Stimulated activated CD8-positive, alpha-beta memory T cell treated with anti-CD3 and anti-CD28 coated beads, Interleukin-15, amount 100 ng/mL, for 48 hours (primary cell): ENCODE results near the gene TUT4.
A peak's percentile ranks its signal among the peaks of the same experiment; 100 is the strongest.

ENCODE experiments used
- DNase-seq, 2 donors: peaks; one replicate each; pipeline ENCODE4 v3.0.0-alpha.2; 2020; ENCODE audit warnings: low read depth in 2 of 2

Gene TUT4

DNA sequence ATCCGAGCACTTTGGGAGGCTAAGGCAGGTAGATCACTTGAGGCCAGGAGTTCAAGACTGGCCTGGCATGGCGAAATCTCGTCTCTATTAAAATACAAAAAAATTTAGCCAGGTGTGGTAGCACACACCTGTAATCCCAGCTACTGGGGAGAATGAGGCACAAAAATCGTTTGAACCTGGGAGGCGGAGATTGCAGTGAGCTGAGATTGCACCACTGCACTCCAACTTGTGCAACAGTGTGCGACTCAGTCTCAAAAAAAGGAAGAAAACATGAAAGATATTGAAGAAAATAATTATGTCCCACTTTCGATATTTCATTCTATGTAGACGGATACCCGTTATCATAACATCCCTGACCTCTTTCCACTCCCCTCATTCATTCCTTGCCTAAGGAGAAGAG is 19.2 kb downstream of the TUT4 start:
- no peak for DNase-seq

DNA sequence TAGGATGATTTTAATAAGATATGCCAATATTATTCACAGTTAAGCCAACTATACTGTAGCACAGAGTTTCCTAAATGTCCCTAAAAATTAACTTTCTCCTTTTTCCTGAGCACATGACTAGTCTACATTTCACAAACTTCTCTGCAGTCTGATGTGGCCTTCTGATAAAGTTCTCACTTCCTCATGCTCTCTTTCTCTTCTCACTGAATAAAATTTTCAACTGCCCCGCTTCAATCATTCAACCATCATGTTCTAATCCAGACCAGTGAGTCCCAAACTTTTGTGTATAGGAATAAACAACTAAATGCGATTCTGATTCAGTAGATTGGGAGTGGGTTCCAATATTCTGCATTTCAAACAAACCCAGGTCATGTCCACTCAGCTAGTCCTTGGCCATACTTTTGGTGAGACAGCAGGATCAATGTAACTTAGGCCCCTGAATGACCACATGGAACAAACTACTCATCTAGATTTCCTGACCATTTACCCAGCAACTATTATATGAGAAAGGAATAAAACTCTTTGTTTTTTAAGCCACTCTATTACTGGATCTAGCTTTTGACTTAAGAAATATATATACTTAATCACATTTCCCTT is 20.1 kb downstream of the TUT4 start:
- DNase-seq = no peak

DNA sequence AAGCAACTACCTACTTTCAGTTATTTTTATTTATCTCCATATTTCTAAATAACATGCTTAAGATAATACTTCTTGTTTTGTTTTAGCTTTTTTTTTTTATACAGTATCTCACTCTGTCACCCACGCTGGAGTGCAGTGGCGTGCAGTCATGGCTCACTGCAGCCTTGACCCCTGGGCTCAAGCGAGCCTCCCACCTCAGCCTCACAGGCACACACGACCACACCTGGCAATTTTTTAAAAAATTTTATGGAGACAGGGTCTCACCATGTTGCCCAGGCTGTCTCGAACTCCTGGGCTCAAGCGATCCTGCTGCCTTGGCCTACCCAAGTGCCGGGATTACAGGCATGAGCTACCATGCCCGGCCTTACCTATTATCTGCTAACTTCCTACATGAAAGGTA is 20.6 kb downstream of the TUT4 start:
- no peak for DNase-seq

DNA sequence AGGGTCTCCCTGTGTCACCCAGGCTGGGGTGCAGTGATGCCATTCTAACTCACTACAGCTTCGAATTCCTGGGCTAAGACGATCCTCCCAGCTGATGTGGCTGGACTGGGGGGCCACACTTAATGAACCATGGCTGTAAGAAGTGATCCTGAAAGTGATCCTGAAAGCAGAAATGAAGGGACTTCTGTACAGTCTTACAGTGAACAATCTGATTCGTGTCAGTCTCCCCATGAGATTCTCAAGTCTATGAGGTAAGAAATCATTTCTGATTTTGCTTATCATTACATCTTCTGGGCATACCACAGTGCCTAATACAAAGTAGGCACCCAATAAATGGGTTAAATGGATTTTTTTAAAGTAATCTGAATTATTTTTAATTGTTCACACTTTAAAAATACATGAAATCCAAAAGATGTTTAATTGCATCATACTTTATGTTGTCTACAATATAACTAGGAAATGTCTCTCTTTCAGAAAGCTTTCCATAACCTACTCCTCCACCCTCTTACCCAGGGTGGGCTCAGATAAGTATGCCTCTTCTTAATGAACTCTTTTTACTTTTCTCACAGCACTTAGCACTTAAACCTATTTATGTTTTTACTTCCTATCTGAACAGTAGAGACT is 21.5 kb downstream of the TUT4 start:
- DNase-seq = no peak

DNA sequence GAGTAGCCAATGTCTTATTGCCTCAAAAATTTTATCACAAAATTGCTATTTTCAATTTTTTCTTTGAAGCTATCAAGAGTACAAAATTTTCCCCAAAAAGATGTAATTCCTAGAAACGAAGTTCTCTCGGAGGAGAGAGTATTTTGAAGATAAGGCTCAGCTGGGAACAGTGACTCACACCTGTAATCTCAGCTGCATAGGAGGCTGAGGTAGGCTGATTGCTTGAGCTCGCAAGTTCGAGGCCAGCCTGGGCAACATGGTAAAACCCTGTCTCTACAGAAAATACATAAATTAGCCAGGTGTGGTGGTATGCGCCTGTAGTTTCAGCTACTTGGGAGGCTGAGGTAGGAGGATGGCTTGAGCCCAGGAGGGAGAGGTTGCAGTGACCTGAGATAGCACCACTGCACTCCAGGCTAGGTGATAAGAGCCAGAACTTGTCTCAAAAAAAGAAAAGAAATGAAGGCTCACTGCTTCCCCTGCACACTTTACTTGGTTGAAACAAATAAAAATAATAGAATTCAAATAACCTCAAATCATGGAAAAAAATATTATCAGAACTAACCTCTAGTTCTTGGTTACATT is 22.2 kb downstream of the TUT4 start:
- DNase-seq = no peak

DNA sequence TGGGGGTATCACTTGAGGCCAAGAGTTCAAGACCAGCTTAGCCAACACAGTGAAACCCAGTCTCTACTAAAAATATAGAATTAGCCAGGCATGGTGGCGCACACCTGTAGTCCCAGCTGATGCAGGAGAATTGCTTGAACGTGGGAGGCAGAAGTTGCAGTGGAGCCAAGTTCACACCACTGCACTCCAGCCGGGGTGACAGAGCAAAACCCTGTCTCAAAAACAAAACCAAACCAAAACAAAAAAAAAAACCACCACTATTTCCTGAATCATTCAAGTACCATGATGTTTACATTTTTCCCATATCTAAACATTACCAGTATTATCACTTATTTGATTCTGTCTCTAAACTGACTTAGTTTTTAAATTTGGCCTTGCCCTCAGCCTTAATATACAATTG is 29.5 kb downstream of the TUT4 start:
- DNase-seq = peak in 1 of 2 donors; percentile 2

DNA sequence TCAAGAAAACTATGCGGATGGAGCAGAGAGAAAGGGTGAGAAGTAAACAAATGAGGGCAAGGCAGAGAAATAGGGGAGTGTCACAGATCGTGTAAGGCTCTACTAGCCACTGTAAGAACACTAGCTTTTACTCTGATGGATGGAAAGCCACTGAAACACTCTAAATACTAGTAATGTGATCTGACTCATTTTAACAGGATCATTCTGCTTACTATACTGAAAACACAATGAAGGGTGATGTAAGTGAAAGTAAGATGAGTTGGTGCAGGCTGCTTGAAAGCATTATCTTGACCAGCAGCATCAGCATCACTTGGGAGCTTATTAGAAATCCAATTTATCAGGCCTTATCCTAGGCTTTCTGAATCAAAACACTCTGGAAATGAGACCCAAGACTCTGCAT is 32.7 kb downstream of the TUT4 start:
- DNase-seq = no peak

DNA sequence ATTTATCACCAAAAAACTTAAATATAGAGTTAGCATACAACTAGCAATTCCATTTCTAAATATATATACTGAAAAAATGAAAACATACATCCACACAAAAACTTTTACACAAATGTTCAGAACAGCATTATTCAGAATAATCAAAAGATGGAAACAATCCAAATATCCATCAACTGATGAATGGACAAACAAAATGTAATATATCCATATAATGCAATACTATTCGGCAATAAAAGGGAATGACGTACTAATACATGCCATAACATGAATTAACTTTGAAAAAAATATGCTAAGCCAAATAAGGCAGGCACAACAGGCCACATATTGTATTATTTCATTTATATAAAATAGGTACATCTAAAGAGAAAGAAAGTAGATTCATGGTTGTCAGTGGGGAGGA is 33.9 kb downstream of the TUT4 start:
- DNase-seq = no peak

DNA sequence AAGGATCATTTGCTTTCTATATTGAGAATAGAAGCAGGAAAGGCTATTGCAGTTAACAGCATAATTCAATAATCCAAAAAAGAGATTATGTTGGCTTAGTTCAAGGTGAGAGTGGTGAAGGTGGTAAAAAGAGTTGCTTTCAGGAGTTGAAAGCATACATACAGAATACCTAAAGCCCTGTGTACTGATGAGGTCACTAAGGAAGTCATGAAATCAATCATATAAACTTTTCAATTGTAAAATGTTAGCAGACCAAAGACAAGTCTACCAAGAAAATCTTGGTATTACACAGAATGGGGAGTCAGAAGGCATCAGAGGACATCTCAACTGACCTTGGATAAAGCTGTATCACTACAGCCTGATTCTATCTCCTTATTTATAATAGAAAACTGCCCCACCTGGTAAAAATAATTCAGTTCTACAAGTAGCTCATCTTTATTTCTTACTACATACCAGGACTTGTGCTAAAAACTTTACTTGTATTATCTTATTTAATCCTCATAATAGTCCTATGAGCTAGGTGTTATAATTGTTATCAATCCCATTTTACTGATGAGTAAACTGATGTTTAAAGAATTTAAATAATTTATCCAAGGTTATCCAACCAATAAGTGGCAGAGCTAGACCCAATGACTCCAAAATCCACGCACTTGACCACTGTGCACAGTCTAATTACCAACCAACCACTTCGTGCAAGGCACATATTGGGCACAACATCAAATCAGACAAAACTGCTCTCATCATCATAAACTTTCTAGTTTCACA is 40.9 kb downstream of the TUT4 start:
- DNase-seq = no peak

DNA sequence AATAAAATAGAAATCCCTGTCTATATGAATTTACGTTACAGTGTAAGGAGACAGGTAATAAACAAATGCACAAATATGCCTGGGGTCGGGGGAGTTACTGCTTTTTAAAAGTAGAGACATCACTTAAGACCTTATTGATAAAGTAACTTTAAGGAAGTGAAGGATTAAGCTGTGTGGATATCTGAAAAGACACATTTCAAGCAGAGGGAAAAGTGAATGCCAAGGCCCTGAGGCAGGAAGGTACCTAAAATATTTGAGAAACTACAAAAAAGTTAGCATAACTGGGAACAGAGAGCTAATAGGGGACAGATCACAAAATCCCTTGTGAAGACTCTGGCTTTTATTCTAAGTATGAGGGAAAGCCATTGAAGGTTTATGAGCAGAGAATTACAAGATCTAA is 41.5 kb downstream of the TUT4 start:
- DNase-seq = no peak

DNA sequence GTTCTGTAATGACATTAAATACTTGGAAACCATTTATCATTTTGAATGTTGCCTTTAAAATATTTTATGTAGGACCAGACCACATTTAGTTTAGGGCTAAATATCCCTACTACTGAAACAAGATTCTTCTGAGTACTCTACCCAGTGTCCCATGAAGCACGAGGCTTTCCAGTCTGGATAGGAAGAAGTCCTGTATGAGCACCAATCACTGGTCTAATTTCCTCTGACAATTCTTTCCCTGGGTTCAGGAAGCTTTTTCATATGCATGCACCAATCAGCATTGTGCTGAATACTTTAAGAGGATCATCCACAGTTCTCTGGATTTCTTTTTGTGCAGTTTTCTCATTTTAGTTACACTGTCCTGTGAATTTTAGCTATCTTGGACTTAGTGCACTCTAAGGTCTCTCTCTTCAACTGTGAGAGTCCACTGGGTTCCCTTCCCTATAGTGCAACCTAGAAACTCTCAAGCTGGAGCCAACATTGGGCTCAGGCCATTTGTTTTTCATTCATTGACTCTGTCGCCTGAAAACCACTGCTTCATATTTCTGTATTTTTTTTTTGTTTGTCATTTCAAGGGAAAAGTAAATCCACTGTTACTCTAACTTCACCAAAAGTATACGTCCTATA is 45.9 kb downstream of the TUT4 start:
- no peak for DNase-seq

DNA sequence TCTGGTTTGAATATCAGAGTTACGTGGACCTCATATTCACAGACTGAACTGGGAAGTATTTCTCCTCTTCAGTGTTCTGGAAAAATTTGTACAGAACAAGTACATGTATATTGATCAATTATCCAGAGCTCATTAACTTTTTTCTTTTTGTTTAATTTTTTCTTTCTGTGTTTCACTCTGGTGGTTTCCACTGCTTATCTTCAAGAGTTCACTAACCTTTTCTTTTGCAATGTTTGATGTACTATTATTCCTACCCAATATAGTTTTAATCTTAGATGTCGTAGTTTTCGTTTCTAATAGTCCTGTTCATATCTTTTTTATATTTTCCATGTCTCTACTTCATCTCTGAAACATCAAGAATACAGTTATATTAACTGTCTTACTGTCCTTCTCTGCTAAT is 46.5 kb downstream of the TUT4 start:
- DNase-seq = no peak

DNA sequence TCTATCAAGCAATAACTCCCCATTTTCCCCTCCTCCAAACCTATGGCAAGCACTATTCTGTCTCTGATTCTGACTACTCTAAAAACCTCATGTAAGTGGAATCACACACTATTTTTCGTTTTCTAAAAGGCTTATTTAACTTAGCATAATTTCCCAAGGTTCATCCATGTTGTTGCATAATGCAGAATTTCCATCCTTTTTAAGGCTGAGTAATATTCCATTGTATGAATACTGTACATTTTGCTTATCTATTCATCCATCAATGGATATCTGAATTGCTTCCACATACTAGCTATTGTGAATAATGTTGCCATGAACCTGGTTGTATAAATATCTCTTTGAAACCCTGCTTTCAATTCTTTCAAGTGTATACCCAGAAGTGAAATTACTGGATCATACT is 48.2 kb downstream of the TUT4 start:
- no peak for DNase-seq

DNA sequence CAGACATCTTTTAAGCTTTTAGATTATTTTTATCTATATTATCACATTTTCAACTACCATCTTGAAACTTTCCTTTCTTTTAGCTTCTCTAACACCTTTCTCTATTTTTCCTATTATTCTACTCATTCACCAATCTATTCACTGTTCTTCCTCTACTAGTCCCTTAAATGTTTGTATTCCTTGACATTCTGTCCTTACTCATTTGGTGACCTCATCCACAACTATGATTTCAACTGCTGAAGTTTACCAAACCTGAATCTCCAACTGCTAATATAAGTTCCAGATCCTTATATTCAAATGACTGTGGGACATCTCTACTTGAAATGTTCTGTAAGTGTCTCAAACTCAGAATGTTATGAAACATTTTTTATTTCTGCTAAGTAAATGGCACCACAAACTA is 49.2 kb downstream of the TUT4 start:
- DNase-seq = no peak

DNA sequence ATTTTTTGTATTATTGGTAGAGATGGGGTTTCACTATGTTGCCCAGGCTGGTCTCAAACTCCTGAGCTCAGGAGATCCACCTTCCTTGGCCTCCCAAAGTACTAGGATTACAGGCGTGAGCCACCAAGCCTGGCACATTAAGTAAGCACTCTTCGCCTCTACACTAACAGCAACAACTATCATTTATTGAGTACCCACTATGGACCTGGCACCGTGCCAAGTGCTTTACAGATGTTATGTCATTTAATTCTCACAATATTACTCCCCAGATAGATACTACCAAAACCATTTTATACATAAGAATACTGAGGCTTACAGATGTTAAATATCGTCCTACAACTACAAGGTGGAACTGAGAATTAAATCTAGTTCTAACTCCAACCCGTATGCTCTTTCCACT is 50.1 kb downstream of the TUT4 start:
- no peak for DNase-seq

DNA sequence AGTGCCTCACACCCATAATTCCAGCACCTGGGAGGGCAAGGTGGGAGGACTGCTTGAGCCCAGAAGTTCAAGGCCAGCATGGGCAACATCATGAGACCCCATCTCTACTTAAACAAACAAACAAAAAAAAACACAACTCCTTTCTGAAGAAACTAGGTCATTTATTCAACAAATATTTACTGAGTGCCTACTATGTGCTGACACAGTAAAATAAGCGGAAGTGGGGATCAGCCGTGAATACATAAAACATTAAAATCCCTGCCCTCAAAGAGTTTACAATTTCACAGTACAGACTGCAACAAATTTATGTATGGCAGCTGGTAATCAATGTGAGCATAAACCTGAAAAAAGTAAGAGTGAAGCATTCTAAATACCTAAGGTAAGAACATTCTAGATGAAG is 65.3 kb downstream of the TUT4 start:
- no peak for DNase-seq

DNA sequence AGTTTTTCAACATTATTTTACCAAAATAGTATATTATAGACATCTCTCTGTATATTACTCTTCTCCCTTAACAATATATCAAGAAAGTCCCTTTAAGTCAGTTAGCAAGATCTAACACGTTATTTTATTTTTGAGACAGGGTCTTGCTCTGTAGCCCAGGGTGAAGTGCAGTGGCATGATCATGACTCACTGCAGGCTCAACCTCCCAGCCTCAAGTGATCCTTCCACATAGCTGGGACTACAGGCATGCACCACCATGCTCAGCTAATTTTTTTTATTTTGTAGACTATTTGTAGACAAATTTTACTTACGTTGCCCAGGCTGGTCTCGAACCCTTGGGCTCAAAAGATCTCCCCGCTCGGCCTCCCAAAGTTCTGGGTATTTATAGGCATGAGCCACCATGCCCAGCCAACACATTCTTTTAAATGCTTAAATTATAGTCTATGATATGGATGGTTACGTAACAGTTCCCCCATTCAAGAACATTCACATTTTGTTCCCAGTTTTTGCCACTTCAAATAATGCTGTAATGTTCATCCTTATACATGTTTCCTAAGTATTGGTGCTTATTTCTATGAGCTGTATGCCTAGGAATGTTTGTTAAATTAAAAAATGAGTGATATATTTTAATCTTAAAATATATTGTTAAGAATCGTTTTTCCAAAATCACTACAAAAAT is 70.4 kb downstream of the TUT4 start:
- no peak for DNase-seq

DNA sequence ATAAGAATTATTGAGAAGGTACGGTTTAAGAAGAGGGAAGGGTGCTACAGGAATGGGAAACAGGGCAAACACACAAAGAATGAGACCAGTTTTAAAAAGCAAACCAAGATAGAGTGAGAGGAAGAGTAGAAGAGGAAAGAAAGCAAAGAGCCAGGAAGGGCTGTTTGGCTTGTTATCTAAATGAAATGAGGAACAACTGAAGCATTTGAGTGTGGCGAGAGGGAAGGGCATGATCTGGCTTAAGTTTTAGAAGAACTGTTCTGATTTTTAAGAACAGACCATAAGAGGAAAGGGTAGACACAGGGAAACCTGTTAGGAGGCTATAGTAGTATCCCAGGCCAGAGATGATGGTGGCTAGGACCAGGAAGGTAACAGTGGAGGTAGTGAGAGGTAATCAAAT is 73.8 kb downstream of the TUT4 start:
- no peak for DNase-seq

DNA sequence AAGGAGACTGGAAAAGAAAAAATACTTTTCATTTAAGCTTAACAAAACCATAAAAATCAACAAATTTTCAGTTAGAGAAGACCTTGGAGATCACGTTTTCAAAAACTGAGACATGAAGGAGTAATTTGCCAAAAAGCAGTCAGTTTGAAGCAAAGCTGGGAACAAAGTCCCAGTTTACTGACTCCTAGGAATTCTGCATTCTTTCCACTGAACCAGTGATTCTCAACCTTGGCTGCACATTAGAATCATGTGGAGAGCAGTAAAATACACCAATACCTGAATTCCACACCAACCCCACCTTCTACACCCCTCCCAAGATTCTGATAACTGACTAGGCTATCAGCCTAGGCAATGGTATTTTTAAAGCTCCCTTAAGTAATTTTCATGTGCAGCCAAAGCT is 75.0 kb downstream of the TUT4 start:
- no peak for DNase-seq

DNA sequence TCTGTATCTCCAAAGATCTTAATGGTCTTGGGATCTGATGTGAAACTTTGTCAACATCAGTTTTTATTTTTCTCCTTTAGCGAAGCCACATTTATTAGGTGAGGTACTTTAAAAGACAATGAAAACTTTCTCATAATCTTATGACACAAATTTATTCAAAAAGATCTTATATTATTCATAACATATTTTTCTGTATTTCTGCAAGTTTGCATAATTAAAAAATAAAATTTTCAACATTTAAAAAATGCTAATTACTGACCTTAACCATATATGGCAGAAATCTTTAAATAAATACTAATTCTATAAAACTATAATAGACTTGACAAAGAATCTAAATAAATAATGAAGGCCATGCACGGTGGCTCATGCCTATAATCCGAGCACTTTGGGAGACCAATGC is 75.9 kb downstream of the TUT4 start:
- DNase-seq = no peak

DNA sequence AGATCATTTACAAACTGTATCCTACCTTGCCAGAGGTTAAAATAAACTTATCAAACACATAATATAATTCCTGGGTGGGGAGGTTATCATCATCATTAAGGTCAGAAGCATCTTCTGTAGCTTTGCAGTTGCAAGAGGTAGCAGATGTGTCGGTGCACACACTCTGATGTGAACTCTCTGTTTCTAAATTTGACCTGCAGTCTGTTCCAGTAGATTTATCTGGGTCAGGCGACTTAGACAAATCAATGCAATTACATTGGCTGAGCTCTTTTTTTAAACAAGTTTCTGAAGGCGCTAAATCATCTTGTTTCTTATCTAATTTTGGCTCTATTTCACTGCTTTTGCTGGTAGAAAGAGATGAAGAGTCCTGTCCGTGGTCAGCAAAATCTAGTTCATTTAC is 78.1 kb downstream of the TUT4 start:
- DNase-seq = no peak

DNA sequence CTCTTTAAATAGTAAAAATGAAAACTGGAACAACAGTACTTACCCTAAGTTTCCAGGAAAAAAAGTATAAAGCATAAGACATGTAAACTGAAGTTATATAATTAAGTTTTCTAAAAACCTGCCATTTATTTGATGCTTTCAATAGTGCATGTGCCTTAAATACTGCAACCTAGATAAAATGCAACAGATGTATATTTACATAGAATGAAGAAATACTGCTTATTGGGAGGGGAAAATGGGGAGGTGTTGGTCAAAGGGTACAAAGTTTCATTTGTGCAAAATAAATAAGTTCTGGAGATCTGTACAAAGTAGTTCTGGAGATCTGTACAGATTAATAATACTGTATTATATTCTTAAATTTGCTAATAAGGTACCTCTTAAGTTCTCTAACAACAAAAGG is 79.9 kb downstream of the TUT4 start:
- no peak for DNase-seq
